Ecto neural progenitor cell (in vitro differentiated cells): ENCODE results near the gene SURF2.
"Not testable (repeated sequence)": the region's sequence is repeated elsewhere in the genome, so short reads cannot be mapped to it uniquely, and the experiment has no call there.

Experiments used
- DNase-seq: peaks from one replicate; pipeline ENCODE4 v3.0.0-alpha.2; 2018; ENCODE audit warnings: low spot score

SURF2 gene

DNA sequence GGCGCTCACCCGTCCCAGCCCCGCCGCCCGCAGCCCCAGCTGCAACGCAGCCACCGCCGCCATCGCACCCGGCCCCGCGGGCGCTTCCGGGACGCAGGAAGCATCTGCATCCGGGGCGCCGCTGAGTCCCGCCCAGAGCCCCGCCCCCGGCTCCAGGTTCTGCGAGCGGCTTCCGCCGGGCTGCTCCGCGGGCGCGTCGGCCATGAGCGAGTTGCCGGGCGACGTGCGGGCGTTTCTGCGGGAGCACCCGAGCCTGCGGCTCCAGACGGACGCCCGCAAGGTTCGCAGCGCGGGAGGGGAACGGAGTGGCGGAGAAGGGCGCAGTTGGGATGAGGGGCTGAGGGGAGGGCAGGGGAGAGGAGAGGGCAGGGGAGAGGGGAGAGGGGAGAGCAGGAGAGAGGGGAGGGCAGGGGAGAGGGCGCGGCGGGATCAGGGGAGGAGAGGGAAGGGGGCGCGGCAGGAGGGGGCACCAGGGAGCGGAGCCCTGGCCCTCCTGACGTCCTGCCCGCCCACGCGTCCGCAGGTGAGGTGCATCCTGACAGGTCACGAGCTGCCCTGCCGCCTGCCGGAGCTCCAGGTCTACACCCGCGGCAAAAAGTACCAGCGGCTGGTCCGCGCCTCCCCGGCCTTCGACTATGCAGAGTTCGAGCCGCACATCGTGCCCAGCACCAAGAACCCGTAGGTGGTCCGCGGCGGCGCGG, at the start of gene SURF2, which contains the start of gene SURF1:
TSS of gene SURF2 (plus strand) at position 160 of the 701 bp plus-strand sequence. CDS start at position 203, 43 bp downstream.
TSS of gene SURF1 (minus strand) at position 97 of the 701 bp plus-strand sequence. CDS start at position 63, 34 bp downstream.
- DNase-seq = peak; percentile 91

GRCh38 chr9:133307301-133307700, 49.0 kb upstream of the SURF2 start:
- DNase-seq = no peak

GRCh38 chr9:133309608-133310007, 46.7 kb upstream of the SURF2 start:
- no peak for DNase-seq

- DNase-seq = no peak
Observed at GRCh38 chr9:133315997-133316396, 40.4 kb upstream of the SURF2 start.

DNA sequence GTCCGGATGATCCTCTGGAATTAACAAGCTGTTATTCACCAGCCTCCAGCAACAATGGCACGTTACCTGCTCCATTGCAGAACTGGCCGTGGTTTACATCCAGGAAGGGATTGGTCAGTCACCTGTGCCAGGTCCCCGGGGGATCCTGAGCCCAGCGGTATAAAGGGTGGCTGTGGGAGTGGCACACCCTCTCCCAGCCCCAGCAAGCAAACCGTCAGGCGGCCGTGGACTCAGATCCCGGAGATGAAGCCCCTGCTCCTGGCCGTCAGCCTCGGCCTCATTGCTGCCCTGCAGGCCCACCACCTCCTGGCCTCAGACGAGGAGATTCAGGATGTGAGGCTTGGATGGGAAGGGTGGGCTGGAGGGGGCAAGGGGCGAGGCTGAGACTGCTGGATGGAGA, 38.8 kb upstream of the SURF2 start:
- DNase-seq = not testable (repeated sequence)

DNA sequence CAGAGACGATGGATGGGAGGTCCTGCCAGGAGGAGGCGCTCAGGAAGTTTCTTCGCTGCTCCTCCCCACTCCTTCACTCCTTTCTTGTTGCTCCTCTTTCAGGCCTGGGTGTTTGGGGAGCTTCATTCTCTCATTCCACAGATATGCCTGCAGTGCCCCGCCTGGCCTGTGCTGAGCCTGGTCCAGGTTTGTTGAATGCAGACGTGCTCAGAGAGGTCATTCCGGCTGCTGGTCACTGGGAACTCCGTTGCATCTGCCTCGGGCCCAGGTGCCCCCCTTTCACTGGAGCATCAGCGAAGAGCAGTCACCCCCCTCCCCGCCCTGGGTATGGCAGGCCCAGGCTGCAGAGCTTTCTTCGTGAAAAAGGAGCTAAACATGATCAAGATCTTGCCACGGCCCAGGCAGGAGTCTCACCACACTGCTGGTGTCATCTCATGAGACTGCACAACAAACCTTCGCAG, 35.9 kb upstream of the SURF2 start:
- no peak for DNase-seq

GRCh38 chr9:133321411-133321935, 34.9 kb upstream of the SURF2 start:
- DNase-seq = no peak

GRCh38 chr9:133322701-133323100, 33.6 kb upstream of the SURF2 start:
- DNase-seq = no peak

GRCh38 chr9:133323211-133323610, 33.1 kb upstream of the SURF2 start:
- no peak for DNase-seq

DNA sequence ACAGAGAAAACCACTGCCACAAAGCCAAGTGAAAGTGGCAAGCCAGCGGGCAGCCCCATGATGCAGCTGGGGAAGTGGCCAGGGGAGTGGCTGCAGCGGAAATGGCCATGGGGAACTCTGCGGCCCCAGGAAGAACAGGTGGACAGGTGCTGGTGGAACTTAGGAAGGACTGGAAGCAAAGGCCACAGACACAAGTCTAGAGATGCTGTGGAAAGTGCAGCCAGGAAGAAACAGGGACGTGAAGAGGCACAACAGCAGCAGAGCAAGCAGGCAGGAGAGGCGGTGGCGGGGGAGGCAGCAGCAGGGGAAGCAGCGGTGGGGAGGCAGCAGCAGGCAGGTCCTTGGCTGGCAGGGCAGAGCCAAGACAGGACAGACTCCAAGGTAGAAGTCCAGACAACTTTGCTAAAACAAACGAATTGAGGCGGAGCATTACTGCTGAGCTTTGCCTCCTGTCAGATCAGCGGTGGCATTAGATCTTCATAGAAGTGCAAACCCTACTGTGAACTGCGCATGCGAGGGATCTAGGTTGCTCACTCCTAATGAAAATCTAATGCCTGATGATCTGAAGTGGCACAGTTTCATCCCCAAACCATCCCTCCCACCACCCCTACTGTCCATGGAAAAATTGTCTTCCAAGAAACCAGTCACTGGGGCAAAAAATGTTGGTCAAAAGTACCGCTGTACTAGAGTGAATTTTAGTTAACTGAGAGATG, 32.2 kb upstream of the SURF2 start:
- no peak for DNase-seq

- DNase-seq = not testable (repeated sequence)
Observed at GRCh38 chr9:133327021-133327420, 29.3 kb upstream of the SURF2 start.

DNA sequence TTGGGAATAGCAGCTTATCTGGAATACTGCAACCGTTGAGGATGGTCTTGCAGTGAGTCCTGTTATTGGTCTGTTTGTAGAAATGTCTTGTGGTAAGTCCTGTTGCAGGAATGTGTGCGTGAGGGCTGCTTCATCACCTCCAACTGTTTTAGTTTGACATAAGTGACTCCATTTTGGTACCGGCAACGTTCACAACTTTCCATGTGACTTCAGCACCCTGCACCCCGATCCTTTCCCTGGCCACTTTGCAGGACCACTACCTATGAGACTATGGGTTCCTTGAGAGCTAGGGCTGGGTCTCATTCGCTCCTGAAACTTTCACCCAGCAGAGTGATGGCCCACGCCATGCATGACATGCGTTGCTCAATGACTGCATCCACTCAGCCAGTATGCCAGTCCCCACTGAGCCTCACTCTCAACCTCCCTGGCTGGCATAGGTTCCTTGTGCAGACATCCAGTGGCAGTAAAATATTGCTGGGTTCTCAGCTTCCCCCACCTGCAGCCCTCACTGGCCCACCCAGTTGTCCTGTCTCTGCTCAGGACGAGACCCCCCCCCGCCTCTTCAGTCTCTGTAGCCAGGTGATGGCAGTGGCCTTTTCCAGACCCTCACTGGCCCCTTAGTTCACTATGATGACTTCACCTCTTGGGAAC, 28.4 kb upstream of the SURF2 start:
- no peak for DNase-seq

DNA sequence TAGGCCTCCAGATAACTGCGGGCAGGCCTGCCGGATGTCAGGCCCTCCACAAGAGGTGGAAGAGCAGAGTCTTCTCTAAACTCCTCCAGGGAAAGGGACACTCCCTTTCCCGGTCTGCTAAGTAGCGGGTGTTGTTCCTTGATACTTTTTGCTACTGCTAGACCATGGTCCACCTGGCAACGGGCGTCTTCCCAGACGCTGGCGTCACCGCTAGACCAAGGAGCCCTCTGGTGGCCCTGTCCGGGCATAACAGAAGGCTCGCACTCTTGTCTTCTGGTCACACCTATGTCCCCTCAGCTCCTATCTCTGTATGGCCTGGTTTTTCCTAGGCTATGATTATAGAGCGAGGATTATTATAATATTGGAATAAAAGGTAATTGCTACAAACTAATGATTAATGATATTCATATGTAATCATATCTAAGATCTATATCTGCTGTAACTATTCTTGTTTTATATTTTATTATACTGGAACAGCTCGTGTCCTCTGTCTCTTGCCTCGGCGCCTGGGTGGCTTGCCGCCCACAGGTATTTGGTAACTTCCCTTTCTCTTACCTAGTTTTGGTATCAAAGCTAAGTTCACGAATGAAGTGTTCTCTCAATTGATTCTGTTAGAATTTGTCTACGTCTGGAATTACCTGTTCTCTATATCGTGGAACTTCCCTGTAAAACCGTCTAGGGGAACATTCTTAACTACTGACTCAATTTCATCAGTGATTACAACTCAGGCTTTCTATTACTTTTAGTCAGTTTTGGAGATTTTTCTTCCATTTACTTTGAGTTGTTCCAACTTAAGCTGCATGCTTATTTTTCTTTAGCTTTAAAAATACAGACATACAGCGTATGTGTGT, 26.8 kb upstream of the SURF2 start:
- not testable (repeated sequence) for DNase-seq

GRCh38 chr9:133331221-133331620, 25.1 kb upstream of the SURF2 start:
- DNase-seq = no peak

GRCh38 chr9:133331641-133332380, 24.5 kb upstream of the SURF2 start:
- DNase-seq = no peak

DNA sequence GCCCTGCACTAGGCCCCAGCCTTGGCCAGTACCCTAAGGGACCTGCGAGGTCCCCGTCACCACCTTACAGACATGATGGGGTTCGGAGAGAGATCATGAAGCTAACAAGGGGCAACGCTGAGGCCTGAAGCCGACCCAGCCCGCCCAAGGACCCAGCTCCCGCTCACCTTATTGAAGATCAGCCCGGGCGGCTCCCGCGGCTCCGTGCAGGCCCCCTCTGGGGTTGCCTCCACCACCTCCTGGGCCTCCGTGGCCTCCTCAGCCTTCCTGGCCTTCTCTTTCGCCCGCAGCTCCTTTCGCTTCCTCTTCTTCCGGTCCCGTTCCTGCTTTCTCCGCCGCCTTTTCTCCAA, 24.0 kb upstream of the SURF2 start:
- DNase-seq = no peak

- no peak for DNase-seq
Observed at GRCh38 chr9:133333011-133333410, 23.3 kb upstream of the SURF2 start.

DNA sequence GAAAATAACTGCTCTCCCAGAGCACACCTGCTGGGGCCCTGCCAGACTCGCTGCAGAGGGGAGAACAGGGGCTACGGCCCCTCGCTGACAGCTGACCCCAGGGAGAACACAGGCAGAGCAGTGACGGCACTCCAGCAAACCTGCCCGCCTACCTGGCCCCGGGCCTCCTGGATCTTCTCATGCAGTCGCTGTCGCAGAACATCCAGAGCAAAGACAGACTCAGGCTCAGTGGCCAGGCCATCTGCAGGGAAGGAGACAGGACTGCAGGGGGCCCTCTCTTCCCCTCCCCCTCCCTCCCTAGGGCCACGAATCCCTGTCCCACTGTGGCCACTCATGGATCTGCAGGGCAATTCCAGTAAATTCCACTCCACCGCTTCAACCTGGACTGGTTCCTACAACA, 22.8 kb upstream of the SURF2 start:
- DNase-seq = no peak

DNA sequence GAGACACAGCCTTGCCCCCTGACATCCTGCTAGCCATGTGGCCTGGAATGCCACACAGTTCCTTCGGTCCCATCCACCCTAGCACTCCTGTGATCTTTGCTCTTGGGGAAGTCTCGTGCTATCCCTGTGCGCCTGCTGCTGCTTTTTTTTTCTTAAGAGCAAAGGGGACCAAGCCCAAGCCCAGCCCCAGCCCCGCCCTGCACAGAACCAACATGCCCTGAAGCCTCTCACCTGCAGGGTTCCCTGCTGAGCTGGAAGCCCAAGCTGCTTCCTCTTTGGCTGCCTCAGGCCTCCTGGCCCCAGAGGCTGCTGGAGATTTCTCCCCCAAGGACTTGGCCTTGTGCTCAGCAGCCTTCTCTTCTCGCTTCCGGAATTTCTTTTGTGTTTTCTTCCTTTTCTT, 22.2 kb upstream of the SURF2 start:
- no peak for DNase-seq

GRCh38 chr9:133334888-133335287, 21.5 kb upstream of the SURF2 start:
- DNase-seq = not testable (repeated sequence)
